Ramos (cell line): ENCODE results near the gene BCAS1.

ENCODE experiments used
- in situ Hi-C: fragments of 300-500 bp; cut with MboI; formaldehyde crosslinking; loops from one replicate; pipeline ENCODE4 v1.14.3; 2022; ENCODE audit warnings: low sequenced_read_pairs; ENCODE audit not compliant: unreplicated experiment

The BCAS1 gene

GRCh38 chr20:53937929-53938367, 132.4 kb downstream of the BCAS1 start:
- in situ Hi-C loops = loop anchor here (25.0 kb wide), 1 partner anchor 926 kb away; no protein-coding TSS in a partner anchor

DNA sequence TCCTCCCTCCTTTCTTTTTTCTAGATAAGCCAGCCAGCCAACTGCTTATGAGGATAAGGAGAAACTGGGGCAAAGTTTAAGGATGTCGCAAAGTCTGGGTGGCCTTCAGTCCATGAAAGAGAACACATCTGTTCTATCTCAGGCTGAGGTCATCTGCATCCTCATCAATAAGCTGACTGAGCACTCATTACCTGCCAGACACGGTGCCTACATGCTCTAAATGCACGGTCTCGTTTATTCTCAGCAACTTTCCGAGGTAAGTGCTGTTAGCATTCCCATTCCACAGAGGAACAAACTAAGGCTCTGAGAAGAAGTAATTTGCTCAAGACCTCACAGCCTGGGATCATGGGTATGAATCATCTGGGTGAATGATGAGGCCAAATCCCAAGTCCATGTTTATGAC, 133.1 kb downstream of the BCAS1 start:
- in situ Hi-C loops = loop anchor here (25.0 kb wide), 1 partner anchor 925 kb away; no protein-coding TSS in a partner anchor

DNA sequence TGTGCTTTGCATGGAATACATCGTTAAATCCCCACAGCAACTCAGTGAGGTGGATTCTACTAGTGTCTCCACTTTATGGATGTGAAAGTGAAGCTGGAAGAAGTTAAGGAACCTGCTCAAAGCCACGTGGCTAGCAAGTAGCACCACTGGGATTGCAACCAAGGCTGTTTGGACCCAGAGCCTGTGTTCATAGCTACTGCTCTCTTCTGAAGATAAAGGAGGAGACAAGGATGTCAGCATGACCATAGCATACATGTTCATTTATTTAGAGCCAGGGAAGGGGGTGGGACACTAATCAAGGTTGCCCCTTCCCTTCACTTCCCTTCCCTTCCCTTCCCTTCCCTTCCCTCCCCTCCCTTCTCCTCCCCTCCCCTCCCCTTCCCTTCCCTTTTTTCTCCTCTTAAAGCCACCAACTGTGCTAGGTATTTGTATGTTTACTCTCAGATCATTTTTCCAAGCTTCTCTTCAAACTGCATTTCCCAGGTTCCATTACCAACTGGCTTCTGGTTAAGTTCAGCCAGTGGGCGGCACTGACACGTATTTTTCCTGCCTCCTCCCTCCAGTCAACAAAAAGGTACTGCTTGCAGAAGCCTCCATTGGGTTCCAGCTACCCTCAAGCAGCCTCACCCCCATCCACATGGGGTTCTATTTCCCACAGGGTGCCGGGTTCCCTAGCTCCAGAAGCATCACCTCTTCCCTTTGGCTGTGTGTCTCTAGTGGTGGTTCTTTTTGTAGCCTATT, 134.9 kb downstream of the BCAS1 start:
- in situ Hi-C loops = loop anchor here (25.0 kb wide), 1 partner anchor 923 kb away; no protein-coding TSS in a partner anchor

DNA sequence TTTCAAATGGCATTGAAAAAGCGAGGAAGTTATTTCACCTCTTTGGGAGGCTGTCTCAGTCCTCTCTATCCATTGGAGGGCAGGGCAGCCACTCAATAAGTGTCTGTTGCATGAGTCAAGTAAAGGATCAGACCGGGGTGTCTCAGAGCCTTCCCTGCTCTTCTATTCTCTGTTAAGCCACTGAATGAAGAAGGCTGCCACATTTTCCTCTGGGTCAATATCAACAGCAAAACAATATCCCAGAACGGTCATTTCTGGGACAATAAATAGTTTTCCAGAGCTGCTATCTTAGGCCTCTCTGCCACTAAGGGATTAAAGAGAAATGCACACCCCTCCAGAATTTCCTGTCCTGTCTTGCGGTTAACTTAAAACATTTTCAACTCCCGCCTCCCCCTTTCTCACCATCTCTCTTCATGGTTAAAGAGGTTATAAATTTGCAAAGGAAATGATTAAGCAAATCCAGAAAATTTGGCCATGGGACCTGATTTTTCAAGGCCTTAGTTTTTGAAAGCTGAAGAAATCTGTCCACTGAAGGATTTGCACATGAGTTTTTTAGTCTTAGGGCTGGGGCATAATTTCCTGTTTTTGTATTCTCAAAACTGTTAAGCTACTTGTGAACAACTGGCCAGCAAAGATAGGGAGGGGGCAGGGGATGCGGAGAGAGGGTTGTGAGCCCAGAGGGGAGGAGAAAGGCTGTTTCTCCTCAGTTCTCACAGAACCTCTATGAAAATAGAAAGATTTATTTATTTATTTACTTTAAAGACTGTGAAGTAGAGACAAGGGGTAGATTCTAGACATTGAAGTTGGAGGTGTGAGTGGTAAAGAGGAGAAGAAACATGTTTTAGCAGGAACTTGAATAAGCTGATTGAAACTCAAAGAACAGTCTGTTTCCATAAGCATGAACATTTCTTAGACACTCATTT, 135.7 kb downstream of the BCAS1 start:
- in situ Hi-C loops = loop anchor here (25.0 kb wide), 1 partner anchor 922 kb away; no protein-coding TSS in a partner anchor

DNA sequence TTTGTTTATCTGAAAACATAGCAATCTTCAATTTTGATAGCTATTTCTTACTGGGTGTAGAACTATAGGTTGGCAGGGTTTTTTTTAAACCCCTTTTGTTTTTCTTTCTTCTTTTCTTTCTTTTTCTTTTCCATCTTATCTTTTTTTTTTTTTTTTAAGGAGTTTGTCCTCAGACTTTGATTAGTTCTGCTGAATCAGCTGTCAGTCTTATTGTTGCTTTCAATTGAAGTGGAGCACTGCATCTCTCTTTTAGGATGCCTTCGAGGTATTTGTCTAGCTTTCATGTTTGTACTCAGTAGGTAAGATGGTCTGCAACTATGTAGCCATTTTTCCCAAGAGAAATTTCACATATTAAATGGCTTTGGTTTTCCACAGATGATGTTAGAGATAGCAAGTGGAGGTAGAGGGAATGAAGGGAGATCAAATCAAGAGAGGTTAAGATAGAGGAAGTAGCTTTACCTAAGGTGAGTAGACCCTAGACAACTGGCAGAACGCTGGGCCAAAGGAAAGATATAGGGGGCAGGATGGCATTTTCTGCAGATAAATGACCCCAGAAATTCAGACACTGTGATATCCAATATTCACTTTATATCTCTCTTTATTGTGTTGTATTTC, 137.1 kb downstream of the BCAS1 start:
- in situ Hi-C loops = loop anchor here (25.0 kb wide), 1 partner anchor 921 kb away; no protein-coding TSS in a partner anchor

DNA sequence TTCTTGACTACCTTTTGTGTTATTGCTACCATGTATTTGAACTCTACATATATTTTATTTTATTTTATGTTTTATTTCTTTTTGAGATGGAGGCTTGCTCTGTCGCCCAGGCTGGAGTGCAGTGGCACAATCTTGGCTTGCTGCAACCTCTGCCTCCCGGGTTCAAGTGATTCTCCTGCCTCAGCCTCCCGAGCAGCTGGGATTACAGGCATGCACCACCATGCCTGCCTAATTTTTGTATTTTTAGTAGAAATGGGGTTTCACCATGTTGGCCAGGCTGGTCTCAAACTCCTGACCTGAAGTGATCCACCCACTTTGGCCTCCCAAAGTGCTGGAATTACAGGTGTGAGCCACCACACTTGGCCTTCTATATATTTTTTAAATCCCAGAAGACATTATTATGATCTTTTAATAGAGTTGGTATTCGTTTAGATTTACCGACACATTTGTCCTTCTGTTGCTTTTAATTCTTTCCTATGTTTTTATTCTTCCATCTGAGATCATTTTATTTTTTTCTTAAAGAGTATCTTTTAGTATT, 137.7 kb downstream of the BCAS1 start:
- in situ Hi-C loops = loop anchor here (25.0 kb wide), 1 partner anchor 920 kb away; no protein-coding TSS in a partner anchor

GRCh38 chr20:53931597-53931996, 138.8 kb downstream of the BCAS1 start:
- in situ Hi-C loops = loop anchor here (25.0 kb wide), 1 partner anchor 919 kb away; no protein-coding TSS in a partner anchor

DNA sequence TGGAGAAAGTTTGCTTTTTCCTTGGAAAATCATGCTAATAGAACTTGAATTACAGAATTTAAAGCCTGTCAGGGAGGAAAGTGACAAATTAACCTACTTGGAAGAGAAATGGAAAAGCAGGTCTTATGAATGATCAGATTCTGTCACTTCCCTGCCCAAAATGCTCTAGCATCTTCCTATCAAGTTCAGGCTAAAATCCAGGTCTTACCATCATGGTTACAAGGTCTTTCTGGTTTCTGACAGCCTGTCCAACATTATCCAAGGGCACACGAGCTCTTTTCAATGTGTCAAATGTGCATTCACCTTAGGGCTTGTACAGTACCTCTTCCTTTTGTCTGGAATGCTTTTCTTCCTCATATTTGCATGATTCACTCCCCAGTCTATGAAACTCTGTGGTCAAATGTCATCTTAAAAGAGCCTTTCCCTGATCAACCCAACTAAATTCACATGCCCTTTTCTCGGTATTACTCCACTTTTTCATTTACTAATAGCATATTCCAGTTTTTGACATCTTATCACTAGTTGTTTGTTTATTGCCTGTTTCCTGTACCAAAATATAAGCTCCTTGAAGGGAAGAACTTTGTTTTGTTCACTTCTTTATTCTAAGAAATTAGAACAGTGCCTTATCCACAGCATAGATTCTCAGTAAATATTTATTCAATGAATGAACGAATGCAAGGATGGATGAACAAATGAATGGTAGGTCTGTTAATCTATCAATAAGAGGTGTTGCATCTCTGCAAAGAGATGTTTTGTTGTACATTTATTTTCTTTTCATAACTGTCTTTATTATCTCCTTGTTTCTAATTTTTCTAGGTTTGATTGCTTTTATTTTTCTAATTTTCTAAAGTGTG, 139.5 kb downstream of the BCAS1 start:
- in situ Hi-C loops = loop anchor here (25.0 kb wide), 1 partner anchor 919 kb away; no protein-coding TSS in a partner anchor

DNA sequence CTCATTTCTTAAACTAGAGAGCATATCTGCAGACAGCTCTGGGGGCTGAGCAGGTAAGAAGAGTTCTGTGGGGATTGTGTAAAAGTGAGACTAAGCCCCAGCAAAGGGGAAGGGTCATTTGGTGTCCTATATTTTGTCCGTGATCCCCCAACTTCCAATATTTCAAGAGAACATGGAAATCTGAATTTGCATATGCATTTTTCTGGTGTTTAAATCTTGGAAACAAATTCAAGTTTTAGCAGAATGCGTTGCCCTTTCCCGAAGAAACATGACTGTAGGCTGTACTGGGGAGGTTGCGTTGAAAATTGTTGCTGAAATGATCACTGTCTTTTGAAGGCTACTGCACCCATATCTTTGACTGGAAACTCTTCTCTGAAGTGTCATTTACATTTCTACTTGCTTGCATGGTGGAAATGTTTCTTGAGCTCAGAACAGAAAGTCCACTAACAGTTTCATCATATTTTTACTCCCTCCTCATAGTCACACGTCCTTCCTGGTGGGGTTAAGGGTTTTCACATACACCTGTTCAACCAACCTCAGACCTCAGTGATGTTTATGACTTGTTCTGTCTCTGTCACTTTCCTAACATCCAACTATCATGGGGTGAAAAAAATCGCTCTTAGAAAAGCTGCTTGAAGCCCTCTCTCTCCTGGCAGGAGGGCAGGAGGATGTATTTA, 140.3 kb downstream of the BCAS1 start:
- in situ Hi-C loops = loop anchor here (25.0 kb wide), 1 partner anchor 918 kb away; no protein-coding TSS in a partner anchor

DNA sequence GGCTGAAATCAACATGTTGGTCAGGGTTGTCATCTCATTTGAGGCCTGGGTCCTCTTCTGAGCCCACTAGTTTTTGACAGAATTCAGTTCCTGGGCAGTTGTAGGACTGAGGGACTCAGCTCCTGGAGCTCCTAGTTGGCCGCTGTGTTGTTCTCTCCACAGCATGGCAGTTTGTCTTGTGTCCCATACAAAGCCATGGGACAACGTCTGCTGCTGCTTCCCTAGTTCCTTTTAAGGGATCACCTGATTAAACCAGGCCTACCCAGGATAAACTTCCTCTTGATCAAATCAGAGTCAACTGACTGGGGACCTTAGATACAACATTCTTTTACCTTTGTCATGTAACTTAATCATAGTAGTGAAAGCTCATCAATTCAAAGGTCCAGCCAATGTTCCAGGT, 141.0 kb downstream of the BCAS1 start:
- in situ Hi-C loops = loop anchor here (25.0 kb wide), 1 partner anchor 917 kb away; no protein-coding TSS in a partner anchor

DNA sequence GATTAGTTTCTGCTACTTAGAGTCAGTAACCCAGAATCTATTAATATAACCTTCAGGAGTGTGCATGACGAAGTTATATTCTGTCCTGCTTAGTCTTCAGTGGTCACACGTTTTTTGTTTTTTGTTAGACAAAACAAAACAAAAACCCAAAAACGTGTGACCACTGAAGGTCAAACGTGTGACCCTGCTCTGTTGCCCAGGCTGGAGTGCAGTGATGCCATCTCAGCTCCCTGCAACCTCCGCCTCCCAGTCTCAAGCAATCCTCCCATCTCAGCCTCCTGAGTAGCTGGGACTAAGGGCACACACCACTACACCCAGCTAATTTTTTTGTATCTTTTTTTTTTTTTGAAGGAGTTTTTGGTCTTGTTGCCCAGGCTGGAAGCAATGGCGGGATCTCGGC, 142.4 kb downstream of the BCAS1 start:
- in situ Hi-C loops = loop anchor here (25.0 kb wide), 1 partner anchor 916 kb away; no protein-coding TSS in a partner anchor

DNA sequence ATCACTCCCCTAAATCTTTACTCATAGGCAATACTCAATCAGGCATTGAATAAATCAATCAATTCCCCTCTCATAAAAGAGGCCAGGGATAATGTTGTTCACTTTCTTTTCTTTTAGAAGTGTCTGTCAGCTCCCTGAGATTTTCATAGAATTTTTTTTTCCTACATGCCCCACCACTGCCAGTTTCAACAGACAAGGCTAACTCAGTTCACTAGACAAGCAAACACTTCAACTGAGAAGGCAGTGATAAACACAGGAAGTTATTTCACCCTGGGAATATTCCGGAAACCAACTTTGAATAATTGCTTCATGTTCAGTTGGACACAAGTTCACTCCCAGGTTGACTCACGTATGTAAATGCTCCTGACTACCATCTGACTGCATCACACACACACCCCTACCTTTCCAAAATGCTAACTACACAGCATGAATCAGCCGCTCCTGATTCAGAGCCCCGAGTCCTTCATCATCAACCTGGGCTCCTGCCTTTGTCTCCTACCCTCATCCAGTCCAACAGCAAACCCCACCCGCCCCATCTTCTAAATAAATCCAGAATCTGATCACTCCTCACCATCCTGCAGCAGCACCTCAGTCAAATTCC, 143.9 kb downstream of the BCAS1 start:
- in situ Hi-C loops = loop anchor here (25.0 kb wide), 1 partner anchor 914 kb away; no protein-coding TSS in a partner anchor

DNA sequence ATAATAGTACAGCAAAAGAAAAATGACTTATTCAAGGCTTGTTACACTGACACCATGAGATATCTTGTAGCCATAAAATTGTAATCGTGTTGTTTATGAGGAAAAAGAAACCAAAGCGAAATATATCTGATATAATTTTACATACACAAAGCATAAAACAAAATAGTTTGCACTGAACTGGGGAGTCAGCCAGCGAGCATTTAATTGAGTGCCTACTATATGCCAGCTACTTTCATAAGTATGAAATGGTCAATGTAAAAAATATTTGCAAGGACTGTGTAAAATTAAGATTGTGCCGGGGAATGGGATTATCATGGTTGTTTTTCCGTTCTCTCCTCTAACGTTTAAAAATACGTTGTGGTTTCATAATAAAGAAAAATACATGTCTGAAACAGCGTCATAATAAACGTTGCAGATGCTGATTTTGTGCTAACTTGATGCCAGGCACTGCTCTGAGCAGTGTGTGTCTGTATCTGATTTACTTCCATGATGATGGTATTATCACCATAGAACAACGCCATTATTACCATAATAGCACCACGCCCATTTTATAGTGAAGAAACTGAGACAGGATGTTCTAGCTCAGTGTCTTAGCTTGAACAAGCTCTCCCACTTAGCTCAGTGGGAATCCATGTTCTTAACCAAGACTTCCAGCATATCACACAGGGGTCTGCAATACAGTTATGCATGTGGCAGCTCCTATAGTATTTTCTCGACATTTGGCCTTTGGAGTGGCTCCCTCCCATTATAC, 144.6 kb downstream of the BCAS1 start:
- in situ Hi-C loops = loop anchor here (25.0 kb wide), 1 partner anchor 914 kb away; no protein-coding TSS in a partner anchor

DNA sequence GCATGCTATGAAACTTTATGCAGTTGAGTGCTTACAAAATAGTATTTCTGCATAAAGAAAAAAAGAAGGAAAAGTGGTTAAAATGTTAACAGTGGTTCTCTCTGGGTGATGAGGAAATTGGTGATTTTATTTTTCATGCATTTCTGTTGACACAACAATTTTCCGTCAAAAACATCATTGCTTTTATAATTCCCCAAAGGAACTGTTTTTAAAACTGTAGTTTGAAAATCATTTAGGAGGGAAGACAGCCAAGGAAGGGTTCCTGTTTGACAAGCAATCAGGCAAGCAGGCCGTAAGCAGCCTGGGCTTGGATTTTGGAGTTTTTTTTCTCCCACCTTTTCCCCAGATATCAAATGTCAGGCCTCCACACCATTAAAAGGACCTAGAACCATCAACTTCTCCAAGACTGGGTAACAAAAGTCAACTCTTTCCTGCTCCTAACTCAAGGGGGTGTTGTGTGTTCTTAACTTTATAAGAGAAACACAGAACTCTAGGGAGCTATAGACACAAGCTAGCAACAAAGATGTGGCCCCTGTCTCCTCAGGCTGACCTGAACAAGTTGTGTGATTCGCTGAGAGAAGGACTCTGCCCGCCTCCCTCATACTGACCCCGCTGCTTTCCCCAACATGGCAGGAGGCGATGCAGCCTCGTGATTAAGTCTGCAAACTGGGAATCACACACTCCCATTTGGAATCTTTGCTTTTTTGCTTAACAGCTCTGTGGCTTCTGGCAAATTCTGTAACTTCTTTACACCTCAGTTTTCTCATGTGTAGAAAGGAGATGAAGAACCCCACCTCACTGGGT, 146.6 kb downstream of the BCAS1 start:
- in situ Hi-C loops = no loop called here

DNA sequence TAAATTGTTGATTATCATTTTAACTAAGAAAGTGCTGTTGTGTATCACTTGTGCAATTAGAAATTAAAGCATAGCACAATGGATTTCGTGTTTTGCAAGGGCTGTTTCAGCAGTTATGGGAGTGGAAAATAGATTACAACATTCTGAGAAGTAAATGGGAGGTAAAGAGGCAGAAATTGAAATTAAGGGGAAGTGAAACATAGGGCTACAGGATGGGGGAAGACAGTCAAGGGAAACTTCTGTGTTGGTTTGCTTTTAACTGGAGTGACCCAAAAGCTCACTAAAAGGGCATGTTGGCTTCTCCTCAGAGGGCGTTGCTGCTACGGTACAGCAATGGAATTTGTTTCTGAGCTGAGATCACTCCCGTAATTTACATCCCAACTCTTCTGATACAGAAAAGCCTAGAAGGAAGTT, 147.5 kb downstream of the BCAS1 start:
- in situ Hi-C loops = no loop called here

DNA sequence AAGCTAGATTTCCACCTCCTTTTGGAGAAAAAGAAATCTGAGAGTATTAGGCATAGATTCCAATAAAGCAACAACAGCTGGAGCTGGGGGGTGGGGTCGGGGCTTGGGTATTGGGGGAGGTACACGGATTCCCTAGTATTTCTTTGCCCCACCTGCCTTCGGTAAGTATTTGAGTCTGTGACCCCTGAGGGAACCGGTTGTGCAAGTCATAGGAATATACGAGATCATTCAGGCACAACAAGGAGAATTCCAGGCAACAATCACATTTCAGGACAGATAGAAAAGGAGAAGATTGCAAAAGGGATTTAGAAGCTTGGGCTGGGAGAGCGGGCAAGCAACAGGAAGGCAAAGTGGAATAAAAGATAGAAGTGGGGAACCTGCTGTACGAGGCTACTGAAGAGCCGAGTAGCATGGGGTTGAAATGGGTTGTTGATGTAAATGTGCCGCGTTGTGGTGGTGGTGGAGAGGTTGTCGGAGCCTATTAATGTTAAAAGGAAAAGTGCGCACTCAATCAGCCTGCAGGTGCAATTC, 148.9 kb downstream of the BCAS1 start:
- in situ Hi-C loops = no loop called here
